ENCODE data around the gene ENKUR.
A peak's percentile ranks its signal among the peaks of the same experiment; 100 is the strongest.
"Not testable (repeated sequence)": the region's sequence is repeated elsewhere in the genome, so short reads cannot be mapped to it uniquely, and the experiment has no call there.

The ENKUR gene

DNA sequence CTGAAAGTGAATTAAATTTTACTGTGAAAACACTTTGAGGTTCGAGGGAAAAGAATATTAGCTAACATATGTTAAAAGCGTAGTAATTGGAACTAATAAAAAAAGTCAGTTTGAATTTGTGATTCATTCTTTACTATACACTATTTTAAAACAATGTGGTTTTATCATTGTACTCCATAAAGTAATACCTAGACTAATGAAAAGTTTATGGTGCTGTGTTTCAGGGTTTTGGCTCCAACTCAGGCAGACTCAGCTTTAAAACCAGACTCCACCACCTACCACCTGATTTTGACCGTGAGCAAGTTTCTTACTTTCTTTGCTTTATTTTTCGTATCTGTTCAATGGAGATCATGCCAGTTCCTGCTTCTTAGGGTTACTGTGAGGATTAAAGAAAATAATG is 54.4 kb downstream of the ENKUR start:
- DNase-seq (ENCODE audit: low read depth), result no peak
- no peak overlapping the region for H3K4me3 ChIP-seq (ENCODE audit: low read depth, low read length)
- TF ChIP-seq, protein P1, sequence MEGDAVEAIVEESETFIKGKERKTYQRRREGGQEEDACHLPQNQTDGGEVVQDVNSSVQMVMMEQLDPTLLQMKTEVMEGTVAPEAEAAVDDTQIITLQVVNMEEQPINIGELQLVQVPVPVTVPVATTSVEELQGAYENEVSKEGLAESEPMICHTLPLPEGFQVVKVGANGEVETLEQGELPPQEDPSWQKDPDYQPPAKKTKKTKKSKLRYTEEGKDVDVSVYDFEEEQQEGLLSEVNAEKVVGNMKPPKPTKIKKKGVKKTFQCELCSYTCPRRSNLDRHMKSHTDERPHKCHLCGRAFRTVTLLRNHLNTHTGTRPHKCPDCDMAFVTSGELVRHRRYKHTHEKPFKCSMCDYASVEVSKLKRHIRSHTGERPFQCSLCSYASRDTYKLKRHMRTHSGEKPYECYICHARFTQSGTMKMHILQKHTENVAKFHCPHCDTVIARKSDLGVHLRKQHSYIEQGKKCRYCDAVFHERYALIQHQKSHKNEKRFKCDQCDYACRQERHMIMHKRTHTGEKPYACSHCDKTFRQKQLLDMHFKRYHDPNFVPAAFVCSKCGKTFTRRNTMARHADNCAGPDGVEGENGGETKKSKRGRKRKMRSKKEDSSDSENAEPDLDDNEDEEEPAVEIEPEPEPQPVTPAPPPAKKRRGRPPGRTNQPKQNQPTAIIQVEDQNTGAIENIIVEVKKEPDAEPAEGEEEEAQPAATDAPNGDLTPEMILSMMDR (IDR thresholded peaks at IDR 0.05; ENCODE audit: insufficient read depth, low read depth, low read length, missing control alignments), result no peak

DNA sequence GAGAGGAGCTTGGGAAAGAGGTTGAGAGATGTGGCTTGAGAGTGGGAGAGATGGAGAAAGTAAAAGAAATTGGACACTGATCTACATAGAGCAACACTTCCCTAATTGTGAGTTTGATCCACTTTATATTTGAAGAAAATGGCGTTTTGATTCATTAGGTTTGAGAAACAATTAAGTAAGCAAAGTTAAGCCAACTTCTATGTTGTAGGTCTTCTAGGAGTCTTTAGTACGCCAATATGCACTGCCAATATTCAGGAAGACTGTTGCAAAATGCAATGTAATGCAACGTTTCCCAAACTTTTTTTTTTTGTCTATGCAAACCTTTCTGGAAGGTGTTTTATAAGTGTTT is 56.6 kb downstream of the ENKUR start:
- TF ChIP-seq, protein P1 (IDR thresholded peaks at IDR 0.05; ENCODE audit: insufficient read depth, low read depth, low read length, missing control alignments), result no peak
- no peak overlapping the region for H3K4me3 ChIP-seq (ENCODE audit: low read depth, low read length)

DNA sequence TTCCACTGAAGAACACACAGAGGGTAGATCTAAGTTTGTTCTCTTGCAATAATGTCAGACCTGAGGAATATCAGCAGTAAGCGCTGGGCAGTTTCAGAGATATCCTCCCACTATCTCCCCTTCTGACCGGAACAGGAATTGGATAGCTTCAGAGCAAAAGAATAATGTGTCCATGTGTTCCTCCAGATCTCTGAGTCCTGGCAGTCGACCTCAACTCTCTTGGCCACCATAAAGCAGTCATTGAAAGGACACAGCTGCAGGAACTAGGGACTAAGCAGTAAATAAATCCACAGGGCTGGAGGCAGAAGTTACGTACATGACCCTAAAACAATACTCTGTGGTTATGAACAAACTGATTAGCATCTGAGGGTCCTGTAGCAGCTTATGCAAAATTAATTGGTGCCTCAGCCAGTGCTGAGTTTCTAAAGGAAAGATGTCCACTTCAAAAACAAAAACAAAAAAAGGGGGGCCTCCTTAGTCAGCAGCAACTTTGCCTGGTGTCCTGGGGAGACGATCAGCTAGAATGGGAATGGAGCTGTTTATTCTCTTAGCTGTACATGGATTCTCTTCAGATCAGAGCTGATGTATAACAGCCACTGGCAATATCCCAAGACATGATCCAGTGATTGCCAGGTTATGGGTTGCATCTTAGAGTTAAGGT is 57.1 kb downstream of the ENKUR start:
- TF ChIP-seq, protein P1 (IDR thresholded peaks at IDR 0.05; ENCODE audit: insufficient read depth, low read depth, low read length, missing control alignments), result no peak
- no peak overlapping the region for H3K4me3 ChIP-seq (ENCODE audit: low read depth, low read length)
- DNase-seq (ENCODE audit: low read depth), result no peak

More for the DNA sequence above, 56.6 kb downstream of the ENKUR start:
- no peak for DNase-seq (ENCODE audit: low read depth)

DNA sequence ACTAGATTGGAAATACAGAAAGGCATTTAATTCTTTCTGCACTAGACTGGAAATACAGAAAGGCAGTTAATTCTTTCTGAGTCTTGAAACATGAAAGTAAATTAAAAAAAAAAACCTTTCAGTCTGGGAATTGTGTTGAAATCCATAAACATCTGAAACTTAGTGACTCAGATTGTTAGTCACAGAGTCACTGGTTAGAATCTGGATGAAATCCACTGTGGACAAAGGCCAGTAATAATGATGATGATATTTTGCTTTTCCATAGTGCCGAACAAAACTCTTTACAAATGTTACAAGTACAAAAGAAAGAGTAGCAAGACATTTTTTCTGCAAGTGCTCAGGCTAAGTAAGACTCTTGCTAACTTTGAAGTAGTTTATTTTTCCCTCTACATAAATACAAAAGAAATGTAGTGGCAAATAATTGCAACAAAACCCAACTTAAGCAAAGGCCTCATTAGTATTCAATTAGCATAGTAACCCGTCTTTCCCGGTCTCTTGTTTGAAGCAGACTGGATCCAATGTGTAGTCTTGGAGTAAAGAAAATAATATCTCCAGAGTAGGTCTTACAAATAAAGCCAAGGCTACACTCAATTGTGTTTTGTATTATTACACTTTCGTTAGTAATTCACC is 57.8 kb downstream of the ENKUR start:
- H3K4me3 ChIP-seq (ENCODE audit: low read depth, low read length), result no peak overlapping the region
- TF ChIP-seq, protein P1 (IDR thresholded peaks at IDR 0.05; ENCODE audit: insufficient read depth, low read depth, low read length, missing control alignments), result no peak
- DNase-seq (ENCODE audit: low read depth), result no peak

DNA sequence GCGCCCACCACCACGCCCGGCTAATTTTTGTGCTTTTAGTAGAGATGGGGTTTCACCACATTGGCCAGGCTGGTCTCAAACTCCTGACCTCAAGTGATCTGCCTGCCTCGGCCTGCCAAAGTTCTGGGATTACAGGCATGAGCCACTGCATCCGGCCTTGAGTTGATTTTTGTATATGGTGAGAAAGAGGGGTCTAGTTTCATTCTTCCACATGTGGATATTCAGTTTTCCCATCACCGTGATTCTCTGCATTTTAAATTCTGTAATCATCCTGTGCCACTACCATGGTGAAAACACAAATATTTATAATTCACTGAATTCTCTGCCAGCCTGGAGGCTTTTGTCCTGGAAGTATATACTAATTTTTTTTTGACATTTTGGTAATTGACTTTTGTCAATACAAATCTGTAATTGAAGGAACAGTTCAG is 58.3 kb downstream of the ENKUR start:
- H3K4me3 ChIP-seq (ENCODE audit: low read depth, low read length); DNase-seq (ENCODE audit: low read depth): not testable (repeated sequence)

DNA sequence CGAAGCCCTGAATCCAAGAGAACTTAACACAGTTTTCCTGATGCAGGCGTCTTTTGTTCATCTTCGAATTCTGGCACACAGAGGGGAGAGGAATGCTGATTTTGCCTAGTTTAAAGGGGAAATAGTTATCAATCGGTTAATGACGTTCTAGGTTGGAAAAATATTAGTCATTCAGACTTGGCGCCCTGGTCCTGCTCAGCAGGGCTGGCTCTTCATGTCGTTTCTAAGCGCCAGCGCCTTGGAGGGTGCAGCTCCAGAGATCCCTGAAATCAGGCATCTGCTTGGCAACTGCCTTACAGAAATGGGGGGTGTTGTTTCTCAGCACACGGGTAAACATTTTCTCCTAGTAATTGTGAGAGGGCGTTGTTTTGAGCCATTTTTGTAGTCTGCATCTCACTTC is 62.3 kb downstream of the ENKUR start:
- no peak overlapping the region for H3K4me3 ChIP-seq (ENCODE audit: low read depth, low read length)
- TF ChIP-seq, protein P1 (IDR thresholded peaks at IDR 0.05; ENCODE audit: insufficient read depth, low read depth, low read length, missing control alignments), result no peak
- no peak for DNase-seq (ENCODE audit: low read depth)

DNA sequence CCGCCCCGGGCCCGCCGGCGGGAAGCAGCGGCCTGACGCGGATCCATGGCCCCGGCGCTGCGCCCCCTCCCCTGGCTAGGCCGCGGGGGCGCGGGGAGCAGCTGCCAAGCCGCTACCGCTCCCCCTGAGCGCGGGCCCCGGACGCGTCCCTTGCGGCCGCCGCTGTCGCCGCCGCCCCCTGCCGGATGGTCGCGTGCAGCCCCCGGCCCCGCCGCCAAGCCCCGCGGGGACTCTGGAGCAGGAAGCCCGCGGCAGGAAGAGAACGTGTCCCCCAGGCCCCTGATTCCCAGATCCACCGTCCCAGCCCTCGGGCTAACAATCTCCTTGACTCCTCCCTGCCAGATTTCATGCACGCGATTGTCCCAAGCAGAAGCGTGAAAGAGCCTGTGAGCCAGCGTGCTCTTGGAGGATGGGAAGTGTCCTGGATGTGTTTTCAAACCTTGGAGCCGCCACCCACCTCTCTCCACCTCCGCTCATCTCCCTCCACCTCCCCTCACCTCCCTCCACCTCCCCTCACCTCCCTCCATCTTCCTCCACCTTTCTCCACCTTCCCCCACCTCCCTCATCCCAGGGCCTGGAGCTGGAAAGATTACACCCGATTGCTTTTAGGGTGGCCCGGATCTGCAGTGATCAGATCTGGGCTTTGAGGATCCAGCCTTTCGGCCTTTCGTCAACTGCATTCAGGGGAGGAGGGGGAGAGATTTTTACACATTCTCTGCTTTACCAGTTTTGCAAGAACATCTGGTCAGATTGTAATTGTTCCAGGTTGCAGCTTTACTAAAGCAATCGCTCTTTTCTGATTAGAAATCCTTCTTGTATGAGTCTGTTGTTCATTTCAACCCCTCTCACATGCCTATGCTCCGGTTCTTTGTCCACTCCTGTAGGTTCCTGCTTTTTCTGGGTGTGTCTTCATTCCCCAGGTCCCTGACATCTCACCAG is 63.0 kb downstream of the ENKUR start:
- peak overlapping the region; percentile 60 for H3K4me3 ChIP-seq (ENCODE audit: low read depth, low read length)
- peak; percentile 49 for DNase-seq (ENCODE audit: low read depth)

More for the DNA sequence above, 63.0 kb downstream of the ENKUR start:
- TF ChIP-seq, protein P1 (IDR thresholded peaks at IDR 0.05; ENCODE audit: insufficient read depth, low read depth, low read length, missing control alignments), result peak; percentile 51

Measured in GM12865 (cell line).